GM19240 (cell line): ENCODE data around the gene ADSL.

Source experiments
- DNase-seq: peaks from one replicate; pipeline ENCODE4 v3.0.0; 2011; ENCODE audit warnings: low spot score; ENCODE audit not compliant: insufficient read length

Gene ADSL

DNA sequence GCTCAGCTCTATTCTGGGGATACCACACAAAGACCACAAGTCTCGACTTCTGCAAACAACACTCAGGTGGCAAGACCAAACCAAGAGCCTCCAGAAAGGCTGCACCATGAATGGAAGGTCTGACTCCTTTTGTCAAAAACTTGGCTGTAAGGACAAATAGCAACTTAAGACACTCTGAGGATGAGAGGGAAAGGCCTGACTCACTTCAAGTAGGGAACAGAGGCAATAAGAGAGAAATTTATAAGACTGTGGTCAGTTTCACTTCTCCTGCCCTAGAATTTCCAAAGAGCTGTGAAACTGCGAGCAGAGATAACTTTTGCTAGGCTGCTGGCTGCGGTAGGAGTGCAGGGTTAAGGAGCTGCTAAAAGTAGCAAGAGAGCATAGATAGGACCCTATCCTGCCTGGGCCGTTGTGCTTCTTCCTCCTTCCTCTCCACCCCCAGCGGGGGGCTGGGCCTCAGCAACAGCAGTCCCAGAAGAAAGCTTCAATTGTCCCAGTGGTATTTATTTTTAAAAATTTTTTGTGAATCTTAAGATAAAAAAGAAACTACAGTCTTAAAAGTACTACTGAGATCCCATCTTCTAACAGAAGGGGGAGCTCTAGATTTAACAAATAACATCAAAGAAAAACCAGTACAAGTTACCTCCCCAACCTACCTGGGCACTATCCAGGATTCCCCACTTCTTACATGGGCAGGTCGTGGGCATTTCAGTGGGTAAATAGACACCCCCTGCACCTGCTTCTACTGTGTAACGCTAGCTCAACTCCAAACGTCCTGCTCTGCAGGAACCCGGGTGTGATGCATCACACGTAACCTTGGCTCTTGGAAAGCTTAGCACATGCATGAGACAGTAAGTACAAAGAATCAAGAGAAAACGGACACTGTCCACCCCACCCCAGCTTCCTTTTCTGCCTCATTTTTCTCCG lies 90.5 kb downstream of the ADSL start:
- DNase-seq, result peak; percentile 24
